GM12878 (cell line): ENCODE results near the gene DLG2.

Experiments
- GABPA ChIP-seq: IDR thresholded peaks from 2 replicates; pipeline ENCODE4 v1.6.1; 2014; ENCODE audit warnings: antibody characterized with exemption, low read depth, mild to moderate bottlenecking, inconsistent platforms
- JUNB ChIP-seq: IDR thresholded peaks from 2 replicates; pipeline ENCODE4 v1.6.1; 2016; ENCODE audit warnings: antibody characterized with exemption, mild to moderate bottlenecking
- MEF2A ChIP-seq: IDR thresholded peaks from 2 replicates; pipeline ENCODE4 v1.6.1; 2011; ENCODE audit warnings: low read depth, mild to moderate bottlenecking, low read length, moderate library complexity; ENCODE audit not compliant: insufficient read depth
- PML ChIP-seq: IDR thresholded peaks from 2 replicates; pipeline ENCODE4 v1.6.1; 2012; ENCODE audit warnings: low read length, inconsistent platforms
- POLR2A ChIP-seq: IDR thresholded peaks from 2 replicates; pipeline ENCODE4 v1.6.1; 2011; ENCODE audit warnings: low read depth, mild to moderate bottlenecking, low read length
- SREBF1 ChIP-seq: IDR thresholded peaks from 2 replicates; pipeline ENCODE4 v1.6.1; 2012; ENCODE audit warnings: mild to moderate bottlenecking, low read length
- STAT3 ChIP-seq: IDR thresholded peaks from 2 replicates; pipeline ENCODE4 v1.6.1; 2011; ENCODE audit warnings: low read depth, low read length, improper control_type of control experiment
- TF ChIP-seq, protein P1 (sequence below): fragments of 450-650 bp; formaldehyde crosslinking; IDR thresholded peaks from 2 replicates; pipeline ENCODE4 v1.4.0; 2020; ENCODE audit warnings: mild to moderate bottlenecking, moderate library complexity
- TF ChIP-seq, protein P2 (sequence below), 3 experiments: IDR thresholded peaks in 2 of 3; conservative IDR thresholded peaks in 1 of 3; 2 replicates each; pipeline ENCODE4 v1.5.1; 2011; ENCODE audit warnings: low read depth in 3 of 3, low read length in 3 of 3, mild to moderate bottlenecking in 3 of 3, control low read depth in 2 of 3, moderate library complexity in 2 of 3, inconsistent platforms in 1 of 3, mixed read lengths in 1 of 3; ENCODE audit not compliant: control insufficient read depth in 2 of 3, insufficient read depth in 1 of 3; ENCODE audit errors: extremely low read depth in 1 of 3
- TF ChIP-seq, protein P3 (sequence below): fragments of 450-650 bp; IDR thresholded peaks from 2 replicates; pipeline ENCODE4 v1.6.1; 2017; ENCODE audit warnings: antibody characterized with exemption, mild to moderate bottlenecking, moderate library complexity
- TF ChIP-seq, protein P4 (sequence below): fragments of 450-650 bp; formaldehyde crosslinking; IDR thresholded peaks from 2 replicates; pipeline ENCODE4 v1.4.0; 2022; ENCODE audit warnings: mild to moderate bottlenecking, moderate library complexity
- TF ChIP-seq, protein P5 (sequence below): IDR thresholded peaks from 2 replicates; pipeline ENCODE4 v1.6.1; 2012; ENCODE audit warnings: mild to moderate bottlenecking, low read depth, low read length

DNA sequence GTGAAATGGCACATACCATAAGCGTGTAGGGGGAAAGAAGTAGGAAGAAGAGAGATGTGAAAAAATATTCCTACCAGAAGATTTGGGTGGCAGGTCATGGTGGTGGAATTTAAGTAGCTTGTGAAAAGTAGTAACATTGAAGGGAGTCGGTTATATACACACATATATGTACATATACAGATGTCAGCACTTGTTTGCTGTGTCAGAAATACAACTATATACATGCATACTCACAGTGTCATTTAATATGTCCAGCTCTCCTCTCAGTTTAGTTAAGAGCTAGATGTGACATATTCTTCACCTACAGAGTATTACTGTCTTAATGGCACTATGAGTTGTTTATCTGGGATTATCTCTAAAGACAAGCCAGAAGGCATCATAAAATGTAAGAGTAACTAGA lies 1353.6 kb downstream of the DLG2 start:
- TF ChIP-seq, protein P1, sequence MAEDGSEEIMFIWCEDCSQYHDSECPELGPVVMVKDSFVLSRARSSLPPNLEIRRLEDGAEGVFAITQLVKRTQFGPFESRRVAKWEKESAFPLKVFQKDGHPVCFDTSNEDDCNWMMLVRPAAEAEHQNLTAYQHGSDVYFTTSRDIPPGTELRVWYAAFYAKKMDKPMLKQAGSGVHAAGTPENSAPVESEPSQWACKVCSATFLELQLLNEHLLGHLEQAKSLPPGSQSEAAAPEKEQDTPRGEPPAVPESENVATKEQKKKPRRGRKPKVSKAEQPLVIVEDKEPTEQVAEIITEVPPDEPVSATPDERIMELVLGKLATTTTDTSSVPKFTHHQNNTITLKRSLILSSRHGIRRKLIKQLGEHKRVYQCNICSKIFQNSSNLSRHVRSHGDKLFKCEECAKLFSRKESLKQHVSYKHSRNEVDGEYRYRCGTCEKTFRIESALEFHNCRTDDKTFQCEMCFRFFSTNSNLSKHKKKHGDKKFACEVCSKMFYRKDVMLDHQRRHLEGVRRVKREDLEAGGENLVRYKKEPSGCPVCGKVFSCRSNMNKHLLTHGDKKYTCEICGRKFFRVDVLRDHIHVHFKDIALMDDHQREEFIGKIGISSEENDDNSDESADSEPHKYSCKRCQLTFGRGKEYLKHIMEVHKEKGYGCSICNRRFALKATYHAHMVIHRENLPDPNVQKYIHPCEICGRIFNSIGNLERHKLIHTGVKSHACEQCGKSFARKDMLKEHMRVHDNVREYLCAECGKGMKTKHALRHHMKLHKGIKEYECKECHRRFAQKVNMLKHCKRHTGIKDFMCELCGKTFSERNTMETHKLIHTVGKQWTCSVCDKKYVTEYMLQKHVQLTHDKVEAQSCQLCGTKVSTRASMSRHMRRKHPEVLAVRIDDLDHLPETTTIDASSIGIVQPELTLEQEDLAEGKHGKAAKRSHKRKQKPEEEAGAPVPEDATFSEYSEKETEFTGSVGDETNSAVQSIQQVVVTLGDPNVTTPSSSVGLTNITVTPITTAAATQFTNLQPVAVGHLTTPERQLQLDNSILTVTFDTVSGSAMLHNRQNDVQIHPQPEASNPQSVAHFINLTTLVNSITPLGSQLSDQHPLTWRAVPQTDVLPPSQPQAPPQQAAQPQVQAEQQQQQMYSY, result no peak
- TF ChIP-seq PML (no peak), SREBF1 (no peak), MEF2A (no peak), POLR2A (no peak), JUNB (no peak), GABPA (no peak), STAT3 (no peak)
- TF ChIP-seq, protein P2, sequence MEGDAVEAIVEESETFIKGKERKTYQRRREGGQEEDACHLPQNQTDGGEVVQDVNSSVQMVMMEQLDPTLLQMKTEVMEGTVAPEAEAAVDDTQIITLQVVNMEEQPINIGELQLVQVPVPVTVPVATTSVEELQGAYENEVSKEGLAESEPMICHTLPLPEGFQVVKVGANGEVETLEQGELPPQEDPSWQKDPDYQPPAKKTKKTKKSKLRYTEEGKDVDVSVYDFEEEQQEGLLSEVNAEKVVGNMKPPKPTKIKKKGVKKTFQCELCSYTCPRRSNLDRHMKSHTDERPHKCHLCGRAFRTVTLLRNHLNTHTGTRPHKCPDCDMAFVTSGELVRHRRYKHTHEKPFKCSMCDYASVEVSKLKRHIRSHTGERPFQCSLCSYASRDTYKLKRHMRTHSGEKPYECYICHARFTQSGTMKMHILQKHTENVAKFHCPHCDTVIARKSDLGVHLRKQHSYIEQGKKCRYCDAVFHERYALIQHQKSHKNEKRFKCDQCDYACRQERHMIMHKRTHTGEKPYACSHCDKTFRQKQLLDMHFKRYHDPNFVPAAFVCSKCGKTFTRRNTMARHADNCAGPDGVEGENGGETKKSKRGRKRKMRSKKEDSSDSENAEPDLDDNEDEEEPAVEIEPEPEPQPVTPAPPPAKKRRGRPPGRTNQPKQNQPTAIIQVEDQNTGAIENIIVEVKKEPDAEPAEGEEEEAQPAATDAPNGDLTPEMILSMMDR (IDR thresholded peaks at IDR 0.05 in 2 of 3, conservative IDR thresholded peaks at IDR 0.05 in 1 of 3; ENCODE audit: control insufficient read depth in 2 of 3, extremely low read depth in 1 of 3, insufficient read depth in 1 of 3, low read depth in 3 of 3, low read length in 3 of 3), result no peak
- TF ChIP-seq, protein P3, sequence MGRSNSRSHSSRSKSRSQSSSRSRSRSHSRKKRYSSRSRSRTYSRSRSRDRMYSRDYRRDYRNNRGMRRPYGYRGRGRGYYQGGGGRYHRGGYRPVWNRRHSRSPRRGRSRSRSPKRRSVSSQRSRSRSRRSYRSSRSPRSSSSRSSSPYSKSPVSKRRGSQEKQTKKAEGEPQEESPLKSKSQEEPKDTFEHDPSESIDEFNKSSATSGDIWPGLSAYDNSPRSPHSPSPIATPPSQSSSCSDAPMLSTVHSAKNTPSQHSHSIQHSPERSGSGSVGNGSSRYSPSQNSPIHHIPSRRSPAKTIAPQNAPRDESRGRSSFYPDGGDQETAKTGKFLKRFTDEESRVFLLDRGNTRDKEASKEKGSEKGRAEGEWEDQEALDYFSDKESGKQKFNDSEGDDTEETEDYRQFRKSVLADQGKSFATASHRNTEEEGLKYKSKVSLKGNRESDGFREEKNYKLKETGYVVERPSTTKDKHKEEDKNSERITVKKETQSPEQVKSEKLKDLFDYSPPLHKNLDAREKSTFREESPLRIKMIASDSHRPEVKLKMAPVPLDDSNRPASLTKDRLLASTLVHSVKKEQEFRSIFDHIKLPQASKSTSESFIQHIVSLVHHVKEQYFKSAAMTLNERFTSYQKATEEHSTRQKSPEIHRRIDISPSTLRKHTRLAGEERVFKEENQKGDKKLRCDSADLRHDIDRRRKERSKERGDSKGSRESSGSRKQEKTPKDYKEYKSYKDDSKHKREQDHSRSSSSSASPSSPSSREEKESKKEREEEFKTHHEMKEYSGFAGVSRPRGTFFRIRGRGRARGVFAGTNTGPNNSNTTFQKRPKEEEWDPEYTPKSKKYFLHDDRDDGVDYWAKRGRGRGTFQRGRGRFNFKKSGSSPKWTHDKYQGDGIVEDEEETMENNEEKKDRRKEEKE, result no peak
- TF ChIP-seq, protein P4, sequence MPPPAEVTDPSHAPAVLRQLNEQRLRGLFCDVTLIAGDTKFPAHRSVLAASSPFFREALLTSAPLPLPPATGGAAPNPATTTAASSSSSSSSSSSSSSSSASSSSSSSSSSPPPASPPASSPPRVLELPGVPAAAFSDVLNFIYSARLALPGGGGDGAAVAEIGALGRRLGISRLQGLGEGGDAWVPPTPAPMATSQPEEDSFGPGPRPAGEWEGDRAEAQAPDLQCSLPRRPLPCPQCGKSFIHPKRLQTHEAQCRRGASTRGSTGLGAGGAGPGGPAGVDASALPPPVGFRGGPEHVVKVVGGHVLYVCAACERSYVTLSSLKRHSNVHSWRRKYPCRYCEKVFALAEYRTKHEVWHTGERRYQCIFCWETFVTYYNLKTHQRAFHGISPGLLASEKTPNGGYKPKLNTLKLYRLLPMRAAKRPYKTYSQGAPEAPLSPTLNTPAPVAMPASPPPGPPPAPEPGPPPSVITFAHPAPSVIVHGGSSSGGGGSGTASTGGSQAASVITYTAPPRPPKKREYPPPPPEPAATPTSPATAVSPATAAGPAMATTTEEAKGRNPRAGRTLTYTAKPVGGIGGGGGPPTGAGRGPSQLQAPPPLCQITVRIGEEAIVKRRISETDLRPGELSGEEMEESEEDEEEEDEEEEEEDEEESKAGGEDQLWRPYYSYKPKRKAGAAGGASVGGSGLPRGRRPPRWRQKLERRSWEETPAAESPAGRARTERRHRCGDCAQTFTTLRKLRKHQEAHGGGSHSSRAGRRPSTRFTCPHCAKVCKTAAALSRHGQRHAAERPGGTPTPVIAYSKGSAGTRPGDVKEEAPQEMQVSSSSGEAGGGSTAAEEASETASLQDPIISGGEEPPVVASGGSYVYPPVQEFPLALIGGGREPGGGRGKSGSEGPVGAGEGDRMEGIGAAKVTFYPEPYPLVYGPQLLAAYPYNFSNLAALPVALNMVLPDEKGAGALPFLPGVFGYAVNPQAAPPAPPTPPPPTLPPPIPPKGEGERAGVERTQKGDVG (CRISPR knock-in tag), result no peak
- TF ChIP-seq, protein P5, sequence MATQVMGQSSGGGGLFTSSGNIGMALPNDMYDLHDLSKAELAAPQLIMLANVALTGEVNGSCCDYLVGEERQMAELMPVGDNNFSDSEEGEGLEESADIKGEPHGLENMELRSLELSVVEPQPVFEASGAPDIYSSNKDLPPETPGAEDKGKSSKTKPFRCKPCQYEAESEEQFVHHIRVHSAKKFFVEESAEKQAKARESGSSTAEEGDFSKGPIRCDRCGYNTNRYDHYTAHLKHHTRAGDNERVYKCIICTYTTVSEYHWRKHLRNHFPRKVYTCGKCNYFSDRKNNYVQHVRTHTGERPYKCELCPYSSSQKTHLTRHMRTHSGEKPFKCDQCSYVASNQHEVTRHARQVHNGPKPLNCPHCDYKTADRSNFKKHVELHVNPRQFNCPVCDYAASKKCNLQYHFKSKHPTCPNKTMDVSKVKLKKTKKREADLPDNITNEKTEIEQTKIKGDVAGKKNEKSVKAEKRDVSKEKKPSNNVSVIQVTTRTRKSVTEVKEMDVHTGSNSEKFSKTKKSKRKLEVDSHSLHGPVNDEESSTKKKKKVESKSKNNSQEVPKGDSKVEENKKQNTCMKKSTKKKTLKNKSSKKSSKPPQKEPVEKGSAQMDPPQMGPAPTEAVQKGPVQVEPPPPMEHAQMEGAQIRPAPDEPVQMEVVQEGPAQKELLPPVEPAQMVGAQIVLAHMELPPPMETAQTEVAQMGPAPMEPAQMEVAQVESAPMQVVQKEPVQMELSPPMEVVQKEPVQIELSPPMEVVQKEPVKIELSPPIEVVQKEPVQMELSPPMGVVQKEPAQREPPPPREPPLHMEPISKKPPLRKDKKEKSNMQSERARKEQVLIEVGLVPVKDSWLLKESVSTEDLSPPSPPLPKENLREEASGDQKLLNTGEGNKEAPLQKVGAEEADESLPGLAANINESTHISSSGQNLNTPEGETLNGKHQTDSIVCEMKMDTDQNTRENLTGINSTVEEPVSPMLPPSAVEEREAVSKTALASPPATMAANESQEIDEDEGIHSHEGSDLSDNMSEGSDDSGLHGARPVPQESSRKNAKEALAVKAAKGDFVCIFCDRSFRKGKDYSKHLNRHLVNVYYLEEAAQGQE, result no peak
